GM21381 (cell line): ENCODE data around the gene FGF16.
"Not testable (repeated sequence)": the region's sequence is repeated elsewhere in the genome, so short reads cannot be mapped to it uniquely, and the experiment has no call there.

Experiments used
- ATAC-seq: cut with Tn5 transposase; IDR thresholded peaks from one replicate; pipeline ENCODE4 v1.9.1; 2021; ENCODE audit warnings: mild to moderate bottlenecking, moderate library complexity; ENCODE audit not compliant: unreplicated experiment

The FGF16 gene

GRCh38 chrX:77446908-77447652 lies at the start of gene FGF16:
FGF16 (plus strand) TSS chrX:77447389; CDS start chrX:77447675, 286 bp downstream.
- no peak for ATAC-seq

DNA sequence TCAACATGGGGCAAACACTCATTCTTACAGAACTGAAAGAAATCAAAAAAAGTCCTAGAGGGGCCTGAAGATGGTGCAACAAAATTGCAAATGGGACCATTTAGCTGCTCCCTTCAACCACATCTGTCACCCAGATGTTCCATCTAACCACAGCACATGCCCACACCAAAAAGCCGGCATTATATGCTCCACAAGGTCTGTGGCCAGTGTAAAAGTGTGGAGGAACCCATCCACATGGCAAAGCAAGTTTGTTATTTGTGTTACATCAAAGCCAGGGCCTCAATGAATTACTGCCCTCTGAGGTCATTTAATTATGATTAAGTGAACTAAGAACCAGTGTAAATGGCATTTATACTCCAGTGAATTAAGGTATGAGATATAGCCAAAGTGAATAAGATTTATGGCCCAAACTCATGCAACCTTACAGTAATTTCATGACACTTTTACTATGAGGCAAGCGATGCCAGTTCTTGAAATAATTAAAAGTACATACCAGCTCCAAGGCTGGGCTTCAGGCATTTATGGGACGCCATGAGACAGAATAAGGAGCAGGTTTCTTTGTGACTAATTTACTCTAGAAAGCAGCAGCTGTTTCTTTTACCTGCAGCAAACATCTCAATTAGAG lies 48.7 kb upstream of the FGF16 start:
- no peak for ATAC-seq

DNA sequence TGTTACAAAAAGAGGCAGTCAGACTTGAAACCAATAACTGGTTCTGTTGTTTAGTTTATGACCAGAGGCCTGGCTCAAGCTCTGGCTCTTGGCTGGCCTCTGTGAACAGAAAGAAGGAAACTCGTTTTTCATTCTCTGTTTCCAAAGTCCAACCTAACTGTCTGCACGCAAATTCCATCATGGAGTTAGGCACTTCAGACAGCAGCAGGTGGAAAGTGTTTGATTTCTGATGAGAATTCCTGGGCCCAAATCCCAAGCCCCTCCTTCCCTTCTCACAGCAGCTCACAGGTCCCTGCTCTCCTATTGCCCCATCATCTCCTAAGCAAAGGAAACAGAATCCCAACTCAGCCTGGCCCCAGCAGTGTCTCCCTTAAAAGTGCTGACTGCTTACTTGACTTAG lies 42.8 kb upstream of the FGF16 start:
- ATAC-seq, result no peak

GRCh38 chrX:77407821-77408220 lies 39.4 kb upstream of the FGF16 start:
- not testable (repeated sequence) for ATAC-seq

DNA sequence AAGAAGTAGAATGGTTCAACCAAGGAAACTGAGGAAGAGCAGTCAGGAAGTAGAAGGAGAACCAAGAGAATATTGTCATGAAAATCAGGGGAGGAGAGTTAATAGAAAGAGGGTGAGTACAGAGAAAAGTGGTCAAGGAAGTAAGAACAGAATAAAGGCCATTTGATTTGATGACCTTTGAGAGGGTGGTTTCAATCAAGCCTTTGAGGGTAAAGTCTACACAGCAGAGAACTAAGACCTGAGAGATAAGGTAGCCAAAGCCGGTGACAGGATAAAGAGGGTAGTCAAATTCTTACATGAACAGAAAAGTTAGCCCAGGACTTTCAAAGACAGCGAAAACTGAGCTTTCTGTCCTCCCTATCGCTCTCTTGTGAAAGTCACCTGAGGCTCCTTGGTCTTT lies 34.6 kb upstream of the FGF16 start:
- no peak for ATAC-seq

GRCh38 chrX:77415161-77415560 lies 32.0 kb upstream of the FGF16 start:
- ATAC-seq, result no peak

GRCh38 chrX:77415882-77416281 lies 31.3 kb upstream of the FGF16 start:
- no peak for ATAC-seq

DNA sequence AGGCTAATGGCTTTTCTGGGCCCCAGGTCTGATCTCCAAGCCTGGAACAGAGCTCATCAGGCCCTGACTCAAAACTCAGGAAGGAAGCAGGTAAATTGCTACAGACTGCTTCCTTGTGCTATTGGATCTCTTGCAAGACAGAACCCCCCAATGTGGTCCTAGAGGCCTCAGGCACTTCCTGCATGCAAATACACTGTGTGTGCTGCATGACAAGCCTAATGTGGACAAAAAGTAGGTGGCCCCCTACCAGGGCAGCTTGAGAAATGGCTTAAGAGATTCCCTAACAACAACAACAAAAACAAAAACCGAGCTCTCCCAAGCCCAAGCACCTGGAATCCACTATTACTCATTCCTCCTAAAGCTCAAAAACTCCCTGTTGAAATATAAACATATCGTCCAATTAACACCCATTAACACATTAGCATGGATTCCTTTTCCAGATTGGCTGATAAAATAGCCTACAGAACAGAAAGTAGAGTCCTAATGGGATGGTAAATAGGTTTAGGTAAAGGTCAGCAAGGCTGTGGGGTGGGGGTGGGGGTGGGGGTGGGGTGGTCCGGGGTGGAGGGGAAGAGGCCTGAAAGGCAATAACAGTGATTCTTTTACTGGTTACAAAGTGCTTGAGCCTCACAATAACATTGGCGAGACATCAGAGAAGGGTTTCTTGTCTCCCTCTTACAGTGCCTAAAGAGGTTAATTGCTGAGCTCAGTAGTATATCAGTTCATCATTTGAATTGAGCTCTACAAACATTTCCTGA lies 24.1 kb upstream of the FGF16 start:
- no peak for ATAC-seq

GRCh38 chrX:77426811-77427210 lies 20.4 kb upstream of the FGF16 start:
- ATAC-seq, result no peak

DNA sequence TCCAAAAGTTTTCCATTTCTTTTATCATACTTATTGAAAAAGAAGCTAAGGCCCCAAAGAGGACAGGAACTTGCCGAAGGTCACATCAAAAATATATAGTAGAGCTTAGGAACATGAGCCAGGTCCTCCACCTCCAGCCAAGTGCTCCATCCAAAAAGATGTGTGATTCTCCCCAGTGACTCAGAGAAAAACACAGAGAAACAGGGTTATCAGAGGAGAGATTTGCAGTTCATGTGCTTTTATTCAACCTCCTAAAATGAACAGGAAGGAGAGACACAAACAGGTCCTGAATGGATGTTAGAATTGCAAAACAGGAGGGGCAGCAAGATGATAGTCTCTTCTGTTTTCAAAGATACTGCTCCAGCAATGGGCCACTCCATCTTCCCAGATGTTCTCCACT lies 19.6 kb upstream of the FGF16 start:
- no peak for ATAC-seq

GRCh38 chrX:77428551-77428950 lies 18.6 kb upstream of the FGF16 start:
- no peak for ATAC-seq

GRCh38 chrX:77431227-77431626 lies 16.0 kb upstream of the FGF16 start:
- ATAC-seq, result no peak

DNA sequence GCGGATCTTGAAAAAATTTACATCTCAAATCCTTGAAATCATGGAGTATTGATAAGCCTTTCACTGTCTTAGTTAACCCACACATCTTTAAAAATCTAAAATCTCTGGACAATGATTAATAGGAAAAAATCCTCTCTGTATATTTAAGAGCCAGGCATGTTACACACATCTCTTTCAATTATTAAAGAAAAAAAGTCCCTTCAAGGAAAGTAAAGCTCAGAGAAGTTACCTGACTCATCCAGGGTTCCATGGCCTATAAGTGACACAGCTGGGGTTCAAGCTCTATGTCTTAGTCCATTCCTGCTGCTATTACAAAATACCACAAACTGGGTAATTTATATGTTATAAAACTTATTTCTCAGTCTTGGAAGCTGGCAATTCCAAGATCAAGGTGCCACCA lies 14.2 kb upstream of the FGF16 start:
- ATAC-seq, result no peak

DNA sequence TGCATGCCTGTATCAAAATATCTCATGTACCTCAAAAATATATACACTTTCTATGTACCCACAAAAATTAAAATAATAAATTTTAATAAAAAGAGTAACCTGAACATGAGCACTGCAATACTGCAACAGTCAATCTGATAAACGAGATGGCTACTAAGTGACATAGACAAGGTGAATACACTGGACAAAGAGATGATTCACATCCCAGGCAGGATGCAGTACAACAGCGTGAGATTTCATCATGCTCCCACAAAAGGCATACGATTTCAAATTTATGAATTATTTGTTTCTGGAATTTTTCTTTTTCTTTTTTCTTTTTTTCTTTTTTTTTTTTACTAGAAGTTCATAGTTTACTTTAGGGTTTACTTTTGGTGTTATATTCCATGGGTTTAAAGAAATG lies 12.2 kb upstream of the FGF16 start:
- ATAC-seq, result no peak

- ATAC-seq, result no peak
These were observed 10.9 kb upstream of the FGF16 start for GRCh38 chrX:77436271-77436670.

- no peak for ATAC-seq
These were observed 10.5 kb upstream of the FGF16 start for GRCh38 chrX:77436682-77437081.

DNA sequence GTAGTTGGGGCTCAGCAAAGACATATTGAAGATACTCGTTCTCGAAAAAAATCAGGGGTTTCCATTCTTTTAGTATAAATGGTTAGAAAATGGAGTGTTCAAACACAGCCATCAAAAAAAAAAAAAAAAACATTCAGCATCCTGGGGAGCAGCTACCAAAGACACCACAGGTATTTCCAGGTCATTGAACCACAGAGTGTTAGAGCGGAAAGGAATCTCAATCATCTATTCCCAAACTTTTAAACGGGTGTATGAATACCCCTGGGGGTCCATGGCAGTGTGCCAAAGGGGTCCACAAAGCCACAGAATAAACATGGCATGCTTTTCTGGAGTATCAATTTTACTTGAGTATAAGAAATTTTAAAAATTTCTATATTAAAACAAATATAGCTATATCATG lies 6.9 kb upstream of the FGF16 start:
- no peak for ATAC-seq

DNA sequence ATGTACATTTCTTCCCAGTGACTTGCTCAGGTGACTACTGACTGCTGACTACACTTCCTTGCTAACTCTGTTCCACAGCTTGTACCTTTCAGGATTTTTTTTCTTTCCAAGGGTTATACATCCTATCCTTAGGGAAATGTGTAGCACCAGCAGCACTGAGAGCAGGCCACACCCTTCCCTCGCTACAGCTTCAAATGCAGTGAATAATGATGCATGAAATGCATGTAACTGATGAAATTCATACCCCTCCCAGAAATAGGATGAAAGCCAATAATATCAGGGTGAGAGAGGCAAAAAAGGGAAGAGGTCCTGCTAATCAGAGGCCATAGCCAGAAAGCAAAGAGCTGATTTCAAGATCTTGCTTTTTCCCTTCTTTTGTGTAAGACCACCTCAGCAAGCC lies 6.2 kb upstream of the FGF16 start:
- ATAC-seq, result no peak

- no peak for ATAC-seq
These were observed 5.7 kb upstream of the FGF16 start for GRCh38 chrX:77441479-77441878.

GRCh38 chrX:77442728-77443127 lies 4.5 kb upstream of the FGF16 start:
- no peak for ATAC-seq

DNA sequence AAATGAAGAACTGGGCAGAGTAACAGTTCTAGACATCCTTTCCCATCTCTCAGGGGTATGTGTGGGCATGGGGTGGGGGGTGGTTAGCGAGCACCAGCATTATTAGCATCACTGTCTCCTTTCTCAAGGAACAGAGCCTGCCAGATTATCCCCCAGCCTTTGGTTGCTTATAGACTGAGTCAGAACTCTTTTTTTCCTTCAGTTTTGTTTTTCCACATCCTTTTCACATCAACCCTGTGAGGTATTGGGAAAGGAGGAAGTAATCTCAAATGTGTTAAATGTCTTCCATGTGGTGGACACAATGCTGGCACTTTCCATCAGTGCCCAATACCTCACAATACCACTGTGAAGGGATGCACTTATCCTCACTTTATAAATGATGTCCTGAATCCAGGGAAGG lies 3.1 kb upstream of the FGF16 start:
- ATAC-seq, result no peak

DNA sequence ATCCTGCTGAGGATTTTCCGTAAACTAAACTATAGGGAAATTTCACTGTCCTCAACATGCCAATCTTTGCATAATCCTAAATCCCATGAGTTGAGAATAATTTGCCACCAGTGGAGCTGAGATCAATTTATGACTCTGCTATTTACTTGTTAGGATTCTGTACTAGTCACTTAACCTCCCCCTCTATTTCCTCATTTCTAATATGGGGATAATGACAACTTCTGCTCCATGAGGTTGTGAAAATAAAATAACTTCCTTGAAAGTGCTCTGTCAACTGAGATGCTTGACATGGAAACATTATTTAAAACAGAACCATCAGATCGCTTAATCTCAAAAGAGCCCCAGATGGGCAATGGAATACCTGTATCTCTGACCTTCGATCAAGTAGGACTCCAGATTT lies 2.6 kb upstream of the FGF16 start:
- no peak for ATAC-seq
